Spleen (tissue), 11 donors: ENCODE results near the gene NINJ1. TPM values are rescaled to one million over a fixed set of nuclear protein-coding genes. Genes with fewer than 3 reads are reported as not detected.

Experiments used
- DNase-seq: peaks from one replicate; pipeline ENCODE4 v3.0.0-alpha.2; 2020
- H3K27ac ChIP-seq, 8 donors: fragments of 200-600 bp; sonication (generic) in 7 of 8; 1 replicate in 4 of 8; 2 replicates in 4 of 8; pipeline versions ENCODE4 v1.5.0 to v1.8.0; 2016 to 2021; ENCODE audit warnings: inconsistent platforms in 4 of 8, mild to moderate bottlenecking in 4 of 8, moderate library complexity in 1 of 8
- H3K27me3 ChIP-seq, 7 donors: fragments of 200-600 bp; sonication (generic) in 6 of 7; replicated peaks in 1 of 7; 1 replicate in 4 of 7; 2 replicates in 3 of 7; pipeline versions ENCODE4 v1.5.0 to v1.8.0; 2016 to 2021; ENCODE audit warnings: inconsistent platforms in 3 of 7, mild to moderate bottlenecking in 1 of 7
- H3K36me3 ChIP-seq, 6 donors: fragments of 200-600 bp; sonication (generic) in 5 of 6; 1 replicate in 4 of 6; 2 replicates in 2 of 6; pipeline versions ENCODE4 v1.5.0 to v1.8.0; 2016 to 2021; ENCODE audit warnings: inconsistent platforms in 2 of 6
- H3K4me1 ChIP-seq, 6 donors: fragments of 200-600 bp; sonication (generic) in 5 of 6; 1 replicate in 3 of 6; 2 replicates in 3 of 6; pipeline versions ENCODE4 v1.5.0 to v1.8.0; 2016 to 2021; ENCODE audit warnings: inconsistent platforms in 3 of 6
- H3K4me3 ChIP-seq, 8 donors: fragments of 200-600 bp; sonication (generic) in 7 of 8; 1 replicate in 4 of 8; 2 replicates in 4 of 8; pipeline versions ENCODE4 v1.5.0 to v1.8.0; 2016 to 2021; ENCODE audit warnings: inconsistent platforms in 4 of 8, mild to moderate bottlenecking in 4 of 8, moderate library complexity in 2 of 8
- H3K9me3 ChIP-seq, 8 donors: fragments of 200-600 bp; sonication (generic) in 7 of 8; 1 replicate in 4 of 8; 2 replicates in 4 of 8; pipeline versions ENCODE4 v1.5.0 to v1.8.0; 2016 to 2021; ENCODE audit warnings: inconsistent platforms in 4 of 8
- CTCF ChIP-seq, 11 experiments: fragments of 200-600 bp in 7 of 11; fragments of 450-650 bp in 4 of 11; sonication (generic) in 4 of 11; IDR thresholded peaks in 8 of 11; conservative IDR thresholded peaks in 3 of 11; 1 replicate in 7 of 11; 2 replicates in 4 of 11; pipeline versions ENCODE4 v1.4.0 to v1.8.0; 2016 to 2021; ENCODE audit warnings: antibody characterized with exemption in 11 of 11, inconsistent platforms in 4 of 11, mild to moderate bottlenecking in 1 of 11
- POLR2A ChIP-seq, 3 donors: fragments of 450-650 bp; IDR thresholded peaks; one replicate each; pipeline ENCODE4 v1.5.1; 2017; ENCODE audit warnings: antibody characterized with exemption in 3 of 3, mild to moderate bottlenecking in 1 of 3
- POLR2AphosphoS5 ChIP-seq, 3 donors: sonication (generic); formaldehyde crosslinking; IDR thresholded peaks; one replicate each; pipeline ENCODE4 v1.5.1; 2017; ENCODE audit warnings: antibody characterized with exemption in 3 of 3
- WGBS, 5 donors: extraction: QIAGEN DNeasy Blood & Tissue Kit in 3 of 5; methylation state at CpG; one replicate each; pipeline versions ENCODE4 v1.1.5 to v1.1.7; 2013 to 2018; 5-methylcytosine and 5-hydroxymethylcytosine counted together
- intact Hi-C: fragments of 100-400 bp; cut with DNase I; formaldehyde crosslinking; loops from one replicate; pipeline ENCODE4 v1.15.0; 2023; ENCODE audit warnings: low total_unique reads
- polyA plus RNA-seq, 3 donors: library from polyadenylated mRNA; stranded (reverse); fragments of 200-250 nt; gene quantifications; one replicate each; pipeline ENCODE4 v1.2.1, GENCODE V29; 2013
- total RNA-seq, 7 donors: library from RNA; depleted of rRNA in 3 of 7; stranded (reverse); fragments of >200 nt in 3 of 7; fragmentation: NEBNext Ultra II Directional in 4 of 7; extraction: Animal tissue kit (Norgen Biotek cat#: 25700) in 4 of 7; gene quantifications; one replicate each; pipeline versions ENCODE4 v1.1.0 to v1.2.1, GENCODE V29; 2016 to 2021
- donor health status: healthy with polysubstance abuse.
- donor health status: DM: no; HTN: no; CAD: no; lungs with moderate emphysema.
- donor health status: DM: no; HTN: no; CAD: no.
- donor health status: Bipolar disorder and iron deficiency.
- donor health status: healthy.
- donor health status: DM: no; HTN: no; CAD: no.
- donor health status: DM: yes; HTN: yes; CAD: no.

The NINJ1 gene
- total and polyA plus RNA-seq, 10 donors = 26.5 to 142 (median 104) TPM

- Histone ChIP-seq H3K9me3 (no peaks in the 10 kb centered on the region), H3K27me3 (no peaks in the 10 kb centered on the region), H3K36me3 (peaks cover 0 to 73% (median 28%) of the 10 kb centered on the region in 6 donors), H3K4me1 (peaks cover 42 to 99% (median 75%) of the 10 kb centered on the region in 6 donors), H3K4me3 (no peak overlapping the region), H3K27ac (peak overlapping the region in 4 of 8 donors; percentile 18 to 98 (median 62))
- WGBS, 5 donors = 70 to 79% (median 75%) methylated on average over 8 to 14 of the region's 14 CpGs
- peak; percentile 76 for DNase-seq
- TF ChIP-seq POLR2A (IDR thresholded peaks at IDR 0.05) = no peak
- TF ChIP-seq POLR2AphosphoS5 (IDR thresholded peaks at IDR 0.05) = peak in 2 of 3 donors; percentile 15 to 20
- TF ChIP-seq CTCF (IDR thresholded peaks at IDR 0.05 in 8 of 11, conservative IDR thresholded peaks at IDR 0.05 in 3 of 11) = no peak
- intact Hi-C loops = no loop called here
Measured at GRCh38 chr9:93123561-93124283, 10.3 kb downstream of the NINJ1 start.

- peaks cover 33 to 99% (median 66%) of the 10 kb centered on the region in 6 donors for H3K4me1 ChIP-seq
- WGBS, 5 donors = 80 to 95% (median 92%) methylated on average over 3 to 14 of the region's 14 CpGs
- TF ChIP-seq POLR2AphosphoS5 (IDR thresholded peaks at IDR 0.05) (peak in 1 of 3 donors; percentile 10), CTCF (IDR thresholded peaks at IDR 0.05 in 8 of 11, conservative IDR thresholded peaks at IDR 0.05 in 3 of 11) (no peak)
- peaks cover 0 to 64% (median 28%) of the 10 kb centered on the region in 6 donors for H3K36me3 ChIP-seq
- H3K9me3 ChIP-seq = no peaks in the 10 kb centered on the region
- H3K27me3 ChIP-seq = no peaks in the 10 kb centered on the region
- intact Hi-C loops = no loop called here
- H3K4me3 ChIP-seq = no peak overlapping the region
- peak overlapping the region in 2 of 8 donors; percentile 90 to 96 for H3K27ac ChIP-seq
- peak; percentile 71 for DNase-seq
Measured at GRCh38 chr9:93122721-93123221, 11.3 kb downstream of the NINJ1 start.

- Histone ChIP-seq H3K36me3 (peaks cover 0 to 64% (median 28%) of the 10 kb centered on the region in 6 donors), H3K27ac (peak overlapping the region in 7 of 8 donors; percentile 80 to 96 (median 90)), H3K4me3 (peak overlapping the region in 1 of 8 donors; percentile 55), H3K4me1 (peaks cover 24 to 99% (median 59%) of the 10 kb centered on the region in 6 donors), H3K27me3 (no peaks in the 10 kb centered on the region), H3K9me3 (no peaks in the 10 kb centered on the region)
- TF ChIP-seq POLR2A (IDR thresholded peaks at IDR 0.05) (no peak), POLR2AphosphoS5 (IDR thresholded peaks at IDR 0.05) (no peak), CTCF (IDR thresholded peaks at IDR 0.05 in 8 of 11, conservative IDR thresholded peaks at IDR 0.05 in 3 of 11) (no peak)
- DNase-seq = peak; percentile 79
- intact Hi-C loops = no loop called here
- 83 to 94% (median 91%) methylated on average over 18 to 20 of the region's 20 CpGs for WGBS, 5 donors
Measured at GRCh38 chr9:93121316-93122241, 12.5 kb downstream of the NINJ1 start.
